Epithelial cell of alveolus of lung (primary cell): ENCODE measurements around the gene ZMYND11. TPM values are rescaled to one million over a fixed set of nuclear protein-coding genes. Genes with fewer than 3 reads are reported as not detected.

Source experiments
- total RNA-seq: library from RNA; depleted of rRNA; stranded (reverse); fragments of >200 nt; gene quantifications from 2 replicates; pipeline ENCODE4 v1.2.1, GENCODE V29; 2015

Gene ZMYND11
- total RNA-seq = 26.4 and 37.1 TPM in 2 replicates

GRCh38 chr10:135132-135600 lies at the start of gene ZMYND11:
TSS of gene ZMYND11 (plus strand) at chr10:135455. CDS start at chr10:180013, 44,558 bp downstream.

Other genes starting within 250 kb of the ZMYND11 start
- gene TUBB8, start 86.2 kb upstream of the ZMYND11 start, total RNA-seq = under 0.01 TPM in 1 of 2 replicates, not detected in the other